Thymus (tissue), 11 donors: ENCODE data around the gene VRK1. TPM values are rescaled to one million over a fixed set of nuclear protein-coding genes. Genes with fewer than 3 reads are reported as not detected.

Source experiments
- DNase-seq, 9 donors: peaks; one replicate each; pipeline ENCODE4 v3.0.0-alpha.2; 2013; ENCODE audit warnings: low spot score in 9 of 9, low read depth in 6 of 9, missing footprints in 1 of 9
- H3K27ac ChIP-seq, 2 donors: one replicate each; pipeline ENCODE4 v1.5.1; 2013; ENCODE audit warnings: control low read depth in 1 of 2, low read depth in 1 of 2, low read length in 1 of 2, mild to moderate bottlenecking in 1 of 2, moderate library complexity in 1 of 2
- H3K27me3 ChIP-seq, 2 donors: one replicate each; pipeline ENCODE4 v1.5.1; 2013; ENCODE audit warnings: low read length in 1 of 2; ENCODE audit not compliant: control insufficient read depth in 2 of 2, insufficient read depth in 1 of 2
- H3K36me3 ChIP-seq, 2 donors: one replicate each; pipeline ENCODE4 v1.5.1; 2013; ENCODE audit warnings: low read length in 1 of 2, mild to moderate bottlenecking in 1 of 2, moderate library complexity in 1 of 2; ENCODE audit not compliant: control insufficient read depth in 2 of 2, insufficient read depth in 2 of 2
- H3K4me1 ChIP-seq, 2 donors: one replicate each; pipeline ENCODE4 v1.5.1; 2013; ENCODE audit warnings: low read length in 2 of 2; ENCODE audit not compliant: control insufficient read depth in 2 of 2, insufficient read depth in 2 of 2
- H3K4me3 ChIP-seq, 2 donors: one replicate each; pipeline ENCODE4 v1.5.1; 2013; ENCODE audit warnings: low read length in 2 of 2, control low read depth in 1 of 2, mild to moderate bottlenecking in 1 of 2
- H3K9me3 ChIP-seq, 2 donors: one replicate each; pipeline ENCODE4 v1.5.1; 2013; ENCODE audit warnings: low read length in 1 of 2, mild to moderate bottlenecking in 1 of 2; ENCODE audit not compliant: control insufficient read depth in 2 of 2, insufficient read depth in 1 of 2
- WGBS: extraction: QIAGEN DNeasy Blood & Tissue Kit; methylation state at CpG from one replicate; pipeline ENCODE4 v1.1.7; 2013; 5-methylcytosine and 5-hydroxymethylcytosine counted together
- polyA plus RNA-seq: library from polyadenylated mRNA; stranded (reverse); fragments of 200-250 nt; gene quantifications from one replicate; pipeline ENCODE4 v1.2.3, GENCODE V29; 2013
- total RNA-seq: library from RNA; stranded (reverse); fragments of 120-200 nt; gene quantifications from one replicate; pipeline ENCODE4 v1.2.4, GENCODE V29; 2013
- donor health status: healthy.

The VRK1 gene
- total and polyA plus RNA-seq, 2 donors: 23.0 to 83.1 TPM

DNA sequence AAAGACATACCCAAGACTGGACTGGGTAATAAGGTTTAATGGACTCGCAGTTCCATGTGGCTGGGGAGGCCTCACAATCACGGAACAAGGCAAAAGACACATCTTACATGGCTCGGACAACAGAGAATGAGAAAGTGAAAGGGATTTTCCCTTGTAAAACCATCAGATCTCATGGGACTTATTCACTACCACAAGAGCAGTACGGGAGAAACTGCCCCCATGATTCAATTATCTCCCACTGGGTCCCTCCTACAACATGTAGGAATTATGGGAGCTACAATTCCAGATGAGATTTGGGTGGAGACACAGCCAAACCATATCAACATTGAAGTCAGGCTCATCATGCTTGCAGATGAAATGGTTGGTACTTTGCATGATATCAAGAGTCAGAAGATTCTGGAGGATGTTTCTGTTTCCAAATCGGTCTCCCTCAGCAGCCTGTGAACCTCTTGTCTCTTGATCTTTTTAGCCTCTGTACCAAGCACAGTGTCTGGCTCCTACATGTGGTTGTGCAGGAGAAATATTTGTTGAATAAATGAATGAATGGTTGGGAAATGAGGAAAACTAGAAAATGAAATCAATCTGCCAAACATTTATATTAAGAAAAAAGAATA lies 98.6 kb downstream of the VRK1 start:
- Histone ChIP-seq H3K4me1 (peaks cover 0 to 3% of the 10 kb centered on the region in 2 donors), H3K27ac (no peak overlapping the region), H3K9me3 (no peaks in the 10 kb centered on the region), H3K4me3 (no peak overlapping the region), H3K27me3 (no peaks in the 10 kb centered on the region), H3K36me3 (peaks cover 0 to 8% of the 10 kb centered on the region in 2 donors)
- WGBS: 95% methylated on average over 5 of the region's 5 CpGs
- no peak for DNase-seq

DNA sequence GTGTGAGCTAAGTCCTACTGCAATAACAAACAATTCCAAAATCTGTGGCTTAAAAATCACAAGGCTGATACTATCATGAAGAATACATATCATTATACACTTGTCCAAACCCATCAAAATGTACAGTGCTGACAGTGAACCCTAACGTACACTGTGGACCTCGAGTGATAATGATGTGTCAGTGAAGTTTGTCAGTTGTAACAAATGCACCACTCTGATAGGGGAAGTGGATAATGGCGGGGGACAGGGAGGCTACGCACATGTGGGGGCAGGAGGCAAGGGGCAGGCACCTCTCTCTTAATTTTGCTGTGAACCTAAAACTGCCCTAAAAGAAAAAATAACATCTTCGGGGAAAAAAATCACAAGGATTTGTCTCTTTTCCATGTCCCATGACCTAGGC lies 100.0 kb downstream of the VRK1 start:
- H3K9me3 ChIP-seq: no peaks in the 10 kb centered on the region
- no peak for DNase-seq

GRCh38 chr14:96901227-96901626 lies 104.0 kb downstream of the VRK1 start:
- Histone ChIP-seq H3K36me3 (peaks cover 0 to under 1% of the 10 kb centered on the region in 2 donors), H3K4me1 (peaks cover 0 to 9% of the 10 kb centered on the region in 2 donors), H3K4me3 (no peak overlapping the region), H3K9me3 (no peaks in the 10 kb centered on the region), H3K27me3 (no peaks in the 10 kb centered on the region), H3K27ac (no peak overlapping the region)
- DNase-seq: no peak
- 97% methylated on average over 3 of the region's 3 CpGs for WGBS

More for the DNA sequence above, 100.0 kb downstream of the VRK1 start:
- WGBS: 97% methylated on average over 5 of the region's 5 CpGs
- Histone ChIP-seq H3K36me3 (peaks cover 0 to 8% of the 10 kb centered on the region in 2 donors), H3K27ac (no peak overlapping the region), H3K4me1 (peaks cover 0 to 4% of the 10 kb centered on the region in 2 donors), H3K4me3 (no peak overlapping the region), H3K27me3 (no peaks in the 10 kb centered on the region)

GRCh38 chr14:96902004-96902403 lies 104.8 kb downstream of the VRK1 start:
- Histone ChIP-seq H3K27ac (no peak overlapping the region), H3K27me3 (no peaks in the 10 kb centered on the region), H3K36me3 (no peaks in the 10 kb centered on the region), H3K4me1 (peaks cover 0 to 11% of the 10 kb centered on the region in 2 donors), H3K9me3 (no peaks in the 10 kb centered on the region), H3K4me3 (no peak overlapping the region)
- 73% methylated on average over 3 of the region's 3 CpGs for WGBS
- peak in 2 of 9 donors; percentile 7 to 31 for DNase-seq

- Histone ChIP-seq H3K9me3 (no peaks in the 10 kb centered on the region), H3K27me3 (no peaks in the 10 kb centered on the region), H3K4me3 (no peak overlapping the region), H3K27ac (no peak overlapping the region), H3K36me3 (no peaks in the 10 kb centered on the region), H3K4me1 (peaks cover 0 to 11% of the 10 kb centered on the region in 2 donors)
- no peak for DNase-seq
- WGBS: 94% methylated on average over 8 of the region's 8 CpGs
Measured at GRCh38 chr14:96903444-96904023, 106.4 kb downstream of the VRK1 start.

- H3K4me3 ChIP-seq: no peak overlapping the region
- peaks cover 0 to 11% of the 10 kb centered on the region in 2 donors for H3K4me1 ChIP-seq
- no peaks in the 10 kb centered on the region for H3K9me3 ChIP-seq
- H3K36me3 ChIP-seq: no peaks in the 10 kb centered on the region
- H3K27me3 ChIP-seq: no peaks in the 10 kb centered on the region
- no peak overlapping the region for H3K27ac ChIP-seq
- 89% methylated on average over 3 of the region's 3 CpGs for WGBS
- DNase-seq: no peak
Measured at GRCh38 chr14:96904201-96904600, 107.0 kb downstream of the VRK1 start.

- 100% methylated on average over 1 of the region's 1 CpG for WGBS
- H3K4me3 ChIP-seq: no peak overlapping the region
Measured at GRCh38 chr14:96905065-96905464, 107.9 kb downstream of the VRK1 start.

DNA sequence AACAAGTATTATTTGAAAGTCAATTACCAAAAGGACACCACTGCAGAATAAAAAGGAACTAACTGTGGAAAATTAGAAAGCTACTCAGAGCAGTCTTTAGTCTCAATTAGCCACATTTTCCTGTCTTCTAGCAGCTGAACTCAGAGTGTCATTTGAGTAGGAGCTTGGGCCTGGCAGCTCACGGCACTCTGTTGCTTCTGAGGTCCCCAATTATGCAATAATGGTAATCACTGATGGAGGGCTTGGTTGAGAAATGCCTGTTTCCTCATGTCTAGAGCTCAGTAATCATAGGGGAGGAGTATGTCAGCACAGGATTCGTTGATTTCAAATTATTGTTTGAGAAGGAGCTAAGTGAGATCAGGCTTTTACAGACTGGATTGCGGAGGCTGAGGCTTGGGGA lies 108.6 kb downstream of the VRK1 start:
- DNase-seq: no peak
- Histone ChIP-seq H3K4me1 (peaks cover 0 to 11% of the 10 kb centered on the region in 2 donors), H3K27ac (peak overlapping the region in 1 of 2 donors; percentile 24), H3K36me3 (no peaks in the 10 kb centered on the region), H3K9me3 (peaks cover 0 to 6% of the 10 kb centered on the region in 2 donors), H3K27me3 (no peaks in the 10 kb centered on the region), H3K4me3 (no peak overlapping the region)
- WGBS: 92% methylated on average over 3 of the region's 3 CpGs

More at GRCh38 chr14:96905065-96905464, 107.9 kb downstream of the VRK1 start:
- peaks cover 0 to 11% of the 10 kb centered on the region in 2 donors for H3K4me1 ChIP-seq
- H3K9me3 ChIP-seq: no peaks in the 10 kb centered on the region
- no peak for DNase-seq
- no peaks in the 10 kb centered on the region for H3K27me3 ChIP-seq
- H3K27ac ChIP-seq: no peak overlapping the region
- H3K36me3 ChIP-seq: no peaks in the 10 kb centered on the region

DNA sequence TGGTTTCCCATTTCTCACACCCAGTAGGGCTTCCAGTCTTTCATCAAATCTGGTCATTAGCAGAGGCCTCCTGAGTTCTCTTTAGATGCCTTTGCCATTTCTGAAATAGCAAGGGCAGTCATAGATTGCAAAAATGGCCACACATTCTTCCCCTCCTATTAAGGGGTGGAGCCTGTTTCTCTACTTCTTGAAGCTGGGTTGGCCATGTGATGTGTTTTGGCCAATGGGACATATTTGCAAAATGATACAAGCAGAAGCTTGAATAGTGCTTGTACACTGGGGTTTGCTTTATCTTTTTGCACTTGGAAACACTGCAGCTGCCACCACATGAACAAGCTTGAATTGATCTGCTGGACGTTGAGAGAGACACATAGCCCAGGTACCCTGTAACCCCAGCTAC lies 109.3 kb downstream of the VRK1 start:
- Histone ChIP-seq H3K27ac (peak overlapping the region in 1 of 2 donors; percentile 24), H3K27me3 (no peaks in the 10 kb centered on the region), H3K36me3 (no peaks in the 10 kb centered on the region), H3K9me3 (peaks cover 0 to 9% of the 10 kb centered on the region in 2 donors), H3K4me3 (no peak overlapping the region), H3K4me1 (peaks cover 0 to 11% of the 10 kb centered on the region in 2 donors)
- no peak for DNase-seq
- 94% methylated on average over 1 of the region's 1 CpG for WGBS
